ENCODE results near the gene ZNF624.

The ZNF624 gene

GRCh38 chr17:16585796-16586195 lies 67.9 kb downstream of the ZNF624 start:
- Histone ChIP-seq H3K27ac (ENCODE audit: low read depth, low read length) (no peak overlapping the region), H3K9ac (ENCODE audit: low read length) (no peak overlapping the region), H3K9me2 (replicated peaks; ENCODE audit: insufficient read depth, low read length) (no peaks in the 10 kb centered on the region), H3F3A (ENCODE audit: insufficient read depth) (no peaks in the 10 kb centered on the region), H3K4me3 (ENCODE audit: insufficient read depth, low read length, poor library complexity, severe bottlenecking) (no peak overlapping the region), H2AFZ (ENCODE audit: low read depth, low read length, severe bottlenecking) (no peak overlapping the region), H3K9me3 (ENCODE audit: insufficient read depth, low read length) (no peaks in the 10 kb centered on the region), H3K27me3 (ENCODE audit: low read length) (no peaks in the 10 kb centered on the region), H3K36me3 (ENCODE audit: low read length) (no peaks in the 10 kb centered on the region), H4K20me1 (ENCODE audit: low read depth, low read length) (no peaks in the 10 kb centered on the region), H3K79me2 (ENCODE audit: insufficient read depth, low read length) (no peaks in the 10 kb centered on the region), H3K4me2 (ENCODE audit: low read depth, low read length, poor library complexity, severe bottlenecking) (no peak overlapping the region)
- TF ChIP-seq CTCF (IDR thresholded peaks at IDR 0.05; ENCODE audit: insufficient read depth, low read length, poor library complexity, severe bottlenecking) (no peak), EZH2phosphoT487 (conservative IDR thresholded peaks at IDR 0.05; ENCODE audit: low read length) (no peak)

- no peaks in the 10 kb centered on the region for H3K79me2 ChIP-seq (ENCODE audit: insufficient read depth, low read length)
- H3K4me3 ChIP-seq (ENCODE audit: insufficient read depth, low read length, poor library complexity, severe bottlenecking): peak overlapping the region; percentile 49
- H3K27ac ChIP-seq (ENCODE audit: low read depth, low read length): no peak overlapping the region
- TF ChIP-seq CTCF (IDR thresholded peaks at IDR 0.05; ENCODE audit: insufficient read depth, low read length, poor library complexity, severe bottlenecking) (peak; percentile 61), EZH2phosphoT487 (conservative IDR thresholded peaks at IDR 0.05; ENCODE audit: low read length) (no peak)
- H3K9me2 ChIP-seq (replicated peaks; ENCODE audit: insufficient read depth, low read length): no peaks in the 10 kb centered on the region
- H3K4me2 ChIP-seq (ENCODE audit: low read depth, low read length, poor library complexity, severe bottlenecking): peak overlapping the region; percentile 59
- H3K36me3 ChIP-seq (ENCODE audit: low read length): no peaks in the 10 kb centered on the region
- H3K9me3 ChIP-seq (ENCODE audit: insufficient read depth, low read length): no peaks in the 10 kb centered on the region
- peak overlapping the region; percentile 42; the same call in 1 of the 2 replicates for H3K9ac ChIP-seq (ENCODE audit: low read length)
- H4K20me1 ChIP-seq (ENCODE audit: low read depth, low read length): no peaks in the 10 kb centered on the region
- H2AFZ ChIP-seq (ENCODE audit: low read depth, low read length, severe bottlenecking): peak overlapping the region; percentile 93
- H3K27me3 ChIP-seq (ENCODE audit: low read length): no peaks in the 10 kb centered on the region
- no peaks in the 10 kb centered on the region for H3F3A ChIP-seq (ENCODE audit: insufficient read depth)
These were observed 69.2 kb downstream of the ZNF624 start for GRCh38 chr17:16584273-16584995.

DNA sequence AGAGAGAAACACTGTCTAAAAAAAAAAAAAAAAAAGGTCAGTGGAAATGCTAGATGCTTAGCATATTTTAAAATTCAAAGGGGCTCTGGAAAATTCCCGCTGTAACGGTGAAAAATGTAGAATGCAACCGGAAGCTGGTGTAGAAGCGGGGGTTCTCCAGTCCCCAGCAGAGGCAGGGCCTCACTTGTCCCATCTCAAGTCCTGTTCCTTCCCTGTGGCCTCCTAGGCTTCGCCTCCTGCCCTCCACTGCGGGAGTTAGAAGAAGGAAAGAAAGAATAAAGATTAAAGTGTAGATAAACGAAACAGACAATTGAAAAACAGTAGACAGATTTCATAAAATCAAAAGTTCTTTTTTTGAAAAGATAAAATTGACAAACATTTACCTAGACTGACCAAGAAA lies 69.9 kb downstream of the ZNF624 start:
- H3K4me2 ChIP-seq (ENCODE audit: low read depth, low read length, poor library complexity, severe bottlenecking): peak overlapping the region; percentile 59
- no peak overlapping the region for H3K27ac ChIP-seq (ENCODE audit: low read depth, low read length)
- H3K79me2 ChIP-seq (ENCODE audit: insufficient read depth, low read length): no peaks in the 10 kb centered on the region
- TF ChIP-seq CTCF (IDR thresholded peaks at IDR 0.05; ENCODE audit: insufficient read depth, low read length, poor library complexity, severe bottlenecking): no peak
- TF ChIP-seq EZH2phosphoT487 (conservative IDR thresholded peaks at IDR 0.05; ENCODE audit: low read length): no peak
- H3K9me2 ChIP-seq (replicated peaks; ENCODE audit: insufficient read depth, low read length): no peaks in the 10 kb centered on the region
- no peaks in the 10 kb centered on the region for H3K27me3 ChIP-seq (ENCODE audit: low read length)
- no peaks in the 10 kb centered on the region for H3K9me3 ChIP-seq (ENCODE audit: insufficient read depth, low read length)
- H3K9ac ChIP-seq (ENCODE audit: low read length): 0 out of 2 replicates have a peak overlapping the region, but pooled peaks have one; percentile 42
- no peak overlapping the region for H3K4me3 ChIP-seq (ENCODE audit: insufficient read depth, low read length, poor library complexity, severe bottlenecking)
- H3F3A ChIP-seq (ENCODE audit: insufficient read depth): no peaks in the 10 kb centered on the region
- H2AFZ ChIP-seq (ENCODE audit: low read depth, low read length, severe bottlenecking): peak overlapping the region; percentile 93
- H4K20me1 ChIP-seq (ENCODE audit: low read depth, low read length): no peaks in the 10 kb centered on the region
- H3K36me3 ChIP-seq (ENCODE audit: low read length): no peaks in the 10 kb centered on the region
